ENCODE results near the gene TBCC. TPM values are rescaled to one million over a fixed set of nuclear protein-coding genes. Genes with fewer than 3 reads are reported as not detected.
"Not testable (repeated sequence)": the region's sequence is repeated elsewhere in the genome, so short reads cannot be mapped to it uniquely, and the experiment has no call there.

TBCC gene
- total RNA-seq, 1 donor from 2014 or later, result 57.9 TPM

DNA sequence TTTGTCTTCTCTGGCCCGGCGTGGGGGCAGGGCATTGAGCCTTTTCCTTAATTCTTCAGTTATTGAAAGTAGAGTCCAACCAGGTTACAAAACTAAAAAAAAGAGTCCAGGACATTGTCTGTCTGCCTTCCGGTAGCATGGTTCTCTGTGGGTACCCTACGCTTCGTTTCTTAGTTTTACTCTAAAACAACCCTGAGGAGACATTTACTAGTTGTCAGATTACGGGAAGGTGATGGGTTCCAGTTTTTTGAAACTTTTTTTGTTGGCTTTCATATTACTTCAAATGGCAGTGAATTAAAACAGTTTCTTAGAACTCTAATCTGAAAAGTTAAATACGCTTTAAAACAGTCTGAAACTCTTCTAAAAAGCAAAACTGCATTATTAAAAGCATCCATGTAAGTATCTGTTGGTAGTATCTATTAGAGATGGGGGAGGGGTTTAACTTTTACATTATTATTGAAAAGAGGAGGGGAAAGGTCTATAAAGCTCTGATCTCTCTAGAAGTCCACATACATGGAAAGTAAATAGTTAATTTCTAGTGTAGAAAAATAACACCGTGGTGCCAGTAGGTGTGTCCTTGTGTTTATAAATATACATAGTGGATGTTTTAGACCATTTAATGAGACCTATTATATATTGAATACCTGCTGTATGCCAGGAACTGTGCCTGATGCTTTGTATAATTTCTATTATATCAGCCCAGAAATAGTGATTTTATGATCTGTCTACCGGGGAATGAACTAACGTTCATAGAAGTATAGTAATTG lies 38.2 kb upstream of the TBCC start:
- Histone ChIP-seq H3K9me3 (ENCODE audit: control insufficient read depth in 3 of 3, low read length in 3 of 3) (no peaks in the 10 kb centered on the region), H3K27ac (ENCODE audit: low read depth, low read length) (peak overlapping the region; percentile 100), H3K27me3 (ENCODE audit: control insufficient read depth in 3 of 3, insufficient read depth in 3 of 3, low read length in 3 of 3) (no peaks in the 10 kb centered on the region), H3K4me3 (ENCODE audit: low read length in 3 of 3) (peak overlapping the region; percentile 87 to 91 (median 91)), H3K36me3 (ENCODE audit: control insufficient read depth in 3 of 3, insufficient read depth in 3 of 3, low read length in 3 of 3) (peaks cover 0 to 2% (median 0%) of the 10 kb centered on the region in 3 donors), H3K9ac (ENCODE audit: low read depth in 1 of 3, low read length in 3 of 3) (peak overlapping the region; percentile 95 to 100 (median 100)), H3K4me1 (ENCODE audit: control insufficient read depth in 3 of 3, insufficient read depth in 3 of 3, low read length in 3 of 3) (peaks cover 24 to 31% (median 27%) of the 10 kb centered on the region in 3 donors)

DNA sequence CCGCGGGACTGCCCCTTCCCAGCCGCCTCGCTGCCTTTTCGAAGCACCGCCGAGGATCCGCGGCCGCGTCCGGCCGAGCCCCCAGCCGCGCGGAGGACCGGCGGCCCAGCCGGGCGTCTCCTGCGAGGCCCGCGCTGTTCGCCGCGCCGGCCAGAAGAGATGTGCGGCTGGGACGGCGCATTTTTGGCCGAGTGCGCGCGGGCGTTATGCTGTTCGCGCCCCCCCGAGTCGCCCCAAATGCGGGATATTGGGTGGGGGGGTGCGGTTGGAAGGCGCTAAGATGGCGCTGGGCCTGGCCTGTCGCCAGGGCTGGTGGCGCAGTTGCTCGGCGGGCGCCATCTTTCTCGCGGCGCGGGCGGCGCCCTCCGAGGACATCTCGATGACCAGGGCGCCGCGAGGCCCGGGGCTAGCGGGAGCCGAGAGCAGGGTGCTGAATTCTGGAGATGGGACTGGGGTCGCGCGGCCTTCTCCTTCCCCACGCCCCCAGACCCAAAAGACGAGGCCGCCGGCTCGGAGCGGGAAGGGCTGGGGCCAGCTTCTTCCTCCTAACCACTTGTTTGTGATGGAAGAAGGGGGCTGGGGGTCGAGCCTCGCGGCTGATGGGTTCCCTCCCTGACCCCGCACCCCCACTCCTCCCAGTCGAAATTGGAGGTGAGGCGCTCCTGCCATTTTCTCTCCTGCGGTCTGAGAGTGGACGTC lies 37.4 kb upstream of the TBCC start:
- Histone ChIP-seq H3K4me1 (ENCODE audit: control insufficient read depth in 3 of 3, insufficient read depth in 3 of 3, low read length in 3 of 3) (peaks cover 18 to 24% (median 20%) of the 10 kb centered on the region in 3 donors), H3K9me3 (ENCODE audit: control insufficient read depth in 3 of 3, low read length in 3 of 3) (no peaks in the 10 kb centered on the region), H3K27ac (ENCODE audit: low read depth, low read length) (peak overlapping the region; percentile 100), H3K4me3 (ENCODE audit: low read length in 3 of 3) (peak overlapping the region; percentile 87 to 91 (median 91)), H3K36me3 (ENCODE audit: control insufficient read depth in 3 of 3, insufficient read depth in 3 of 3, low read length in 3 of 3) (peaks cover 0 to under 1% (median 0%) of the 10 kb centered on the region in 3 donors), H3K27me3 (ENCODE audit: control insufficient read depth in 3 of 3, insufficient read depth in 3 of 3, low read length in 3 of 3) (no peaks in the 10 kb centered on the region), H3K9ac (ENCODE audit: low read depth in 1 of 3, low read length in 3 of 3) (peak overlapping the region; percentile 95 to 100 (median 100))

DNA sequence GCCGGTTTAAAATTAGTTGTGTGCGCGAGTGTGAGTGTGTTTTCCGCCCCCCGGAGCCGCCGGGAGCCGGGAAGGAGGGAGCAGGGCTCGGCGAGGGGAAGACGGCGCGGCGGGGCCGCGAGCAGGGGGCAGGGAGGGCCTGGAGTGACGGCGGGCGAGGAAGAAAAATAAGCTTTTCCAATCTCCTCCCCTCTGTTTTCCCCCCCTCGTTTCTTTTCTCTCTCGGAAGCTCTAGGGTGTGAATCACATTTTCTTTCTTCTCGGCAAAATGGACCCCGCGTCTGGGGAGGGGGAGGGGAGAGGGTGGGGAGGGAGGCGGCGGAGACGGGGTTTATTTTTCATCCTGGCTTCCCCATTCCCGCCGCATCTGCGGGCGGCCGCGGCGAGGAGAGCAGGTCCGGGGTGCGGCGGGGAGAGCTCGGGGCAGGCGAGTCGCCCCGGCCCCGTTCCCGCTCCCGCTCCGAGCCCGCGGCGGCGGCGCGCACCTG lies 36.8 kb upstream of the TBCC start:
- peak overlapping the region; percentile 69 to 91 (median 87) for H3K4me3 ChIP-seq (ENCODE audit: low read length in 3 of 3)
- peaks cover 18 to 22% (median 18%) of the 10 kb centered on the region in 3 donors for H3K4me1 ChIP-seq (ENCODE audit: control insufficient read depth in 3 of 3, insufficient read depth in 3 of 3, low read length in 3 of 3)
- peak overlapping the region; percentile 95 to 100 (median 100) for H3K9ac ChIP-seq (ENCODE audit: low read depth in 1 of 3, low read length in 3 of 3)
- H3K27ac ChIP-seq (ENCODE audit: low read depth, low read length), result peak overlapping the region; percentile 100
- no peaks in the 10 kb centered on the region for H3K27me3 ChIP-seq (ENCODE audit: control insufficient read depth in 3 of 3, insufficient read depth in 3 of 3, low read length in 3 of 3)
- no peaks in the 10 kb centered on the region for H3K36me3 ChIP-seq (ENCODE audit: control insufficient read depth in 3 of 3, insufficient read depth in 3 of 3, low read length in 3 of 3)
- no peaks in the 10 kb centered on the region for H3K9me3 ChIP-seq (ENCODE audit: control insufficient read depth in 3 of 3, low read length in 3 of 3)

DNA sequence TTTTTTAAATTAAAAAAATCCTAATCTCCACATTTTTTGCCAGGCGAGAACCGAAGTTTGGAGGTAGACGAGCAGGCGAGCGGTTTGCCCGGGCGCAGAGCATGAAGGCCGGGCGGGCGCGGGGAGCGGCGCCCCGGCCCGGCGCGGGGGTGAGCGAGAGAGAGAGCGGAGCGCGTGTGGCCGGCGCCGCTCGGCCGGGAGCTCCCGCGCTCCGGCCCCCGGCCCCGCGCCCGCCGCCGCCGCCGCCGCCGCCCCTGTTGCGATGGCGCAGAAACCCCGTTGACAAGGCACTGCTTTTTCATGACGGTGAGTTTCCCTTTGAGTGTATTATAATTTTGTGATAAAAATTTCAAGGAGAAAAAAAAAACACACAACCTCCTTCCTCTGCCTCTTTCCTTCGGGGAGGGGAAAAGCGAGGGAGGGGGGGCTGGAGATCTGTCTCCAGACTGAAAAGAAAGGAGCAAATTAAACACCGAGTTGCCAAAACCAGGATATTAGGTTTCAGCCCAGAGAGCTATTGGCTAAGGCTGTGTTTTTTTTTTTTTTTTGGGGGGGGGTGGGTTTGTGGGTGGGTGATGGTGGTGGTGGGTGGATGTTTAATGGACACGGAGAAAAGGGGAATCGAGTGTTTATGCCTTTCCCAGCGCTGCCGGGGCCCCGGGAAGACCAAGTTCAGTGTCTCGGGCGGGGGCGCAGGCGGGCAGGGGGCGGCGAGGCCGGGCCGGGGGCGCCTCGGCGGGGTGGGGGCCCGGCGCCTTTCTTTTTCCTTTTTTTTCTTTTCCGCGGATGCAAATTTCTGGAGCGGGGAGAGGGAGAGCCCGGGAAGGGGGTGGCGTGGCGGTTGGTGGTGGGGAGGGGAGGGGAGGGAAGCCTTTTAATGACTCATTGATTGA lies 36.1 kb upstream of the TBCC start, which contains the start of gene BICRAL:
Gene BICRAL (plus strand): TSS at position 257 of the 893 bp plus-strand sequence. CDS start 39,971 bp downstream, outside the sequence.
- H3K9ac ChIP-seq (ENCODE audit: low read depth in 1 of 3, low read length in 3 of 3), result peak within 1 kb of the TSS; percentile 95 to 100 (median 100)
- no peaks in the 10 kb centered on the region for H3K36me3 ChIP-seq (ENCODE audit: control insufficient read depth in 3 of 3, insufficient read depth in 3 of 3, low read length in 3 of 3)
- H3K4me3 ChIP-seq (ENCODE audit: low read length in 3 of 3), result peak within 1 kb of the TSS; percentile 83 to 91 (median 87)
- H3K9me3 ChIP-seq (ENCODE audit: control insufficient read depth in 3 of 3, low read length in 3 of 3), result no peaks in the 10 kb centered on the region
- H3K27ac ChIP-seq (ENCODE audit: low read depth, low read length), result peak within 1 kb of the TSS; percentile 100
- no peaks in the 10 kb centered on the region for H3K27me3 ChIP-seq (ENCODE audit: control insufficient read depth in 3 of 3, insufficient read depth in 3 of 3, low read length in 3 of 3)
- H3K4me1 ChIP-seq (ENCODE audit: control insufficient read depth in 3 of 3, insufficient read depth in 3 of 3, low read length in 3 of 3), result peaks cover 11 to 18% (median 15%) of the 10 kb centered on the region in 3 donors

DNA sequence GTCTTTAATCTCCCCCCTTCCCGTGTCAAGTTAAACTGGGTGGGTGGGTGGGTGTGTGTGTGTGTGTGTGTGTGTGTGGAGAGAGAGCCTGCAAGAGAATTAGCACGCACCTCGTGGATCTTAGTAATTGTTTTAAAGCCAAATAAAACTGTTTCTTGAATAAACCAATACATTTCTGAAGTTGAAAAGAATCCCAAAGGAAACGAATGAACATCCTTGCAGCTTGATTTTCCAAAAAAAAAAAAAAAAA lies 35.6 kb upstream of the TBCC start:
- Histone ChIP-seq H3K9me3 (ENCODE audit: control insufficient read depth in 3 of 3, low read length in 3 of 3) (no peaks in the 10 kb centered on the region), H3K4me1 (ENCODE audit: control insufficient read depth in 3 of 3, insufficient read depth in 3 of 3, low read length in 3 of 3) (peaks cover 8 to 12% (median 9%) of the 10 kb centered on the region in 3 donors), H3K36me3 (ENCODE audit: control insufficient read depth in 3 of 3, insufficient read depth in 3 of 3, low read length in 3 of 3) (no peaks in the 10 kb centered on the region), H3K4me3 (ENCODE audit: low read length in 3 of 3) (peak overlapping the region; percentile 41 to 67 (median 66)), H3K27me3 (ENCODE audit: control insufficient read depth in 3 of 3, insufficient read depth in 3 of 3, low read length in 3 of 3) (no peaks in the 10 kb centered on the region), H3K9ac (ENCODE audit: low read depth in 1 of 3, low read length in 3 of 3) (peak overlapping the region; percentile 72 to 73 (median 72)), H3K27ac (ENCODE audit: low read depth, low read length) (peak overlapping the region; percentile 100)

DNA sequence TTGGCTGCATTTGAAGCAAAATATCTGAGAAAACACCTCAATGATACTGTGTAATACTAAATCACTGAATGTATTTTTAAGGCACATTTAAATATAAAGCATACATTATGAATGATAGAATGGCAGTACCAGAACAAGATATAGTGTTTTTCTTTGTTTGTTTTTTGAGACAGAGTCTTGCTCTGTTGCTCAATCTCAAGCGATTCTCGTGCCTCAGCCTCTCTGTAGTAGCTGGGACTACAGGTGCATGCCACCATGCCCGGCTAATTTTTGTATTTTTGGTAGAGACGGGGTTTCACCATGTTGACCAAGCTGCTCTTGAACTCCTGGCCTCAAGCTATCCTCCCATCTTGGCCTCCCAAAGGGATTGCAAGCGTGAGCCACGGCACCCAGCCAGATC lies 33.6 kb upstream of the TBCC start:
- Histone ChIP-seq H3K4me1 (ENCODE audit: control insufficient read depth in 3 of 3, insufficient read depth in 3 of 3, low read length in 3 of 3) (peaks cover 0 to 5% (median 3%) of the 10 kb centered on the region in 3 donors), H3K9me3 (ENCODE audit: control insufficient read depth in 3 of 3, low read length in 3 of 3) (no peaks in the 10 kb centered on the region), H3K27me3 (ENCODE audit: control insufficient read depth in 3 of 3, insufficient read depth in 3 of 3, low read length in 3 of 3) (no peaks in the 10 kb centered on the region), H3K27ac (ENCODE audit: low read depth, low read length) (no peak overlapping the region), H3K9ac (ENCODE audit: low read depth in 1 of 3, low read length in 3 of 3) (no peak overlapping the region), H3K36me3 (ENCODE audit: control insufficient read depth in 3 of 3, insufficient read depth in 3 of 3, low read length in 3 of 3) (no peaks in the 10 kb centered on the region), H3K4me3 (ENCODE audit: low read length in 3 of 3) (no peak overlapping the region)

DNA sequence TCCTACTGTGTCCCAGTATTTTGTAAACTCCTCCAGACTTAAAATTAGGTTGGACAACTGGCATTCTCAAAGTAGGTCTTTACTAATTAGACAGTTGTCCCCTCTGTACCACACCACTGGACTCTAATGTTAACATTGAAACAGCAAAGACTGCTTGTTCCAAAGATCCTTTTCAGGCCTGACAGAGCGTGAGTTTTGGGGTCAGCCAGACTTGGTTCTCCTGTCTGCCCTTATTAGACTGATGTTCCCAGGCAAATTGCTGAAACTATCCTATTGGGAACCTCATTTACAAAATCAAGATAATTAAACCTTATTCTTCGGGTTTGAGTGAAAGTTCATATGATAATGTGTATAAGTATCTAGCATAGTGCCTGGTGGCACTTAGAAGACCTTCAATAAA lies 32.2 kb upstream of the TBCC start:
- Histone ChIP-seq H3K4me3 (ENCODE audit: low read length in 3 of 3) (no peak overlapping the region), H3K36me3 (ENCODE audit: control insufficient read depth in 3 of 3, insufficient read depth in 3 of 3, low read length in 3 of 3) (no peaks in the 10 kb centered on the region), H3K9me3 (ENCODE audit: control insufficient read depth in 3 of 3, low read length in 3 of 3) (no peaks in the 10 kb centered on the region), H3K27ac (ENCODE audit: low read depth, low read length) (no peak overlapping the region), H3K27me3 (ENCODE audit: control insufficient read depth in 3 of 3, insufficient read depth in 3 of 3, low read length in 3 of 3) (no peaks in the 10 kb centered on the region), H3K9ac (ENCODE audit: low read depth in 1 of 3, low read length in 3 of 3) (no peak overlapping the region), H3K4me1 (ENCODE audit: control insufficient read depth in 3 of 3, insufficient read depth in 3 of 3, low read length in 3 of 3) (peaks cover 0 to 5% (median 3%) of the 10 kb centered on the region in 3 donors)

DNA sequence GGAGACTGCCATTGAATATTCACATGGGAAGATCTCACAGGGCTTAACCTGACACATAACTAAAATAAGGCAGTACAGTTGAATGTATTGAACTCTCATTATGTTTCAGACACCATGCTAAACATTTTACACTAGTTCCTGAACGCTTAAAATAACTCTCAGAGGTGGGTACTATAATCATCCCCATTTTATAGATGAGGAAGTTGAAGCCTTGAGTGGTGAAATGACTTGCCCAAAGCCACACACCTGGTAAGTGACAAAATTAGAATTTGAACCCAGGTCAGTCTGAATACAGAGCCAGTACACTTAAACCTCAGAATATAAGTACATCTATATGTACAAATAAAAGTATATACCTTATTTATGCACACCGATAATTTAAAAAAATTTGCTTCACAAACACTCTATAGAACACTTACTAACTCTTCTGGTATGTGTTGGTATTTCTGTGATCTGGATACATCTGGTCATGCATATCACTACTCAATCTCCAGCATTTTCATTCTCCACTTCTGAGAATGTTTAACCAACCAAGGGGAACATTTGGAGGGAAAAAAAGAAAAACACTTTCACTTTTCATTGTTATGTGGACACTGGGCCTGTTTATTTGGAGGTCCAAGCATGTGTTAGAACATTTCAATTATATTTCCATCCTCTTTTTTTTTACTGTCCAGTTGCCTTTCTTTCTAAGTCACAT lies 31.4 kb upstream of the TBCC start:
- H3K27ac ChIP-seq (ENCODE audit: low read depth, low read length), result no peak overlapping the region
- H3K27me3 ChIP-seq (ENCODE audit: control insufficient read depth in 3 of 3, insufficient read depth in 3 of 3, low read length in 3 of 3), result no peaks in the 10 kb centered on the region
- H3K9me3 ChIP-seq (ENCODE audit: control insufficient read depth in 3 of 3, low read length in 3 of 3), result no peaks in the 10 kb centered on the region
- no peaks in the 10 kb centered on the region for H3K36me3 ChIP-seq (ENCODE audit: control insufficient read depth in 3 of 3, insufficient read depth in 3 of 3, low read length in 3 of 3)
- H3K4me1 ChIP-seq (ENCODE audit: control insufficient read depth in 3 of 3, insufficient read depth in 3 of 3, low read length in 3 of 3), result peaks cover 0 to 5% (median 3%) of the 10 kb centered on the region in 3 donors
- H3K4me3 ChIP-seq (ENCODE audit: low read length in 3 of 3), result no peak overlapping the region
- H3K9ac ChIP-seq (ENCODE audit: low read depth in 1 of 3, low read length in 3 of 3), result no peak overlapping the region

DNA sequence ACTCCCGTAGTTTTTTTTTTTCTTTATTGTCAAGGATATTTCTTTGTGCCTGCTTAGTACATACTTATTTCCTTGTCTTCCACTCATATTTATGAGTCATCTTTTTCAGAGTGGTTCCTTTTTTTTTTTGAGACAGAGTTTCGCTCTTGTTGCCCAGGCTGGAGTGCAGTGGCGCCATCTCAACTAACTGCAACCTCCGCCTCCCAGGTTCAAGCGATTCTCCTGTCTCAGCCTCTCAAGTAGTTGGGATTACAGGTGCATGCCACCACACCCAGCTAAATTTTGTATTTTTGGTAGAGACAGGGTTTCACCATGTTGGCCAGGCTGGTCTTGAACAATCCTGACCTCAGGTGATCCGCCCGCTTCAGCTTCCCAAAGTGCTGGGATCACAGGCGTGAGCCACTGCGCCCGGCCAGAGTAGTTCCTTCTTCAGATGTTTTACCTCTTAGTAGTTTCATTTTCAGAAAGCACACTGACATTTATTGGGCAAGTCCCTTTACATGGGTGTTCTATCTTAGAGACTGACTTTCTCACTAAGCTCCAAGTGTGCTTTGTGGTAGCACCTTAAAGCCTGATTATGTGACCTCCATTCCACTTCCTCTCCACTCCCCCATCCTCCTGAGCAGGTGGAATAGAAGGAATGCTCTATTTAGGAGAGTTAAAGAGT lies 29.1 kb upstream of the TBCC start:
- peak overlapping the region; percentile 37 for H3K27ac ChIP-seq (ENCODE audit: low read depth, low read length)
- not testable (repeated sequence) for H3K9ac ChIP-seq (ENCODE audit: low read depth in 1 of 3, low read length in 3 of 3); H3K36me3 ChIP-seq (ENCODE audit: control insufficient read depth in 3 of 3, insufficient read depth in 3 of 3, low read length in 3 of 3); H3K9me3 ChIP-seq (ENCODE audit: control insufficient read depth in 3 of 3, low read length in 3 of 3); H3K4me1 ChIP-seq (ENCODE audit: control insufficient read depth in 3 of 3, insufficient read depth in 3 of 3, low read length in 3 of 3); H3K27me3 ChIP-seq (ENCODE audit: control insufficient read depth in 3 of 3, insufficient read depth in 3 of 3, low read length in 3 of 3); H3K4me3 ChIP-seq (ENCODE audit: low read length in 3 of 3)
